A673 (cell line): ENCODE data around the gene PAEP.

Experiments used
- CTCF ChIP-seq: fragments of 300-800, 200-600 bp; sonication (generic); conservative IDR thresholded peaks from 2 replicates; pipeline ENCODE4 v1.5.1; 2017; ENCODE audit warnings: low read depth, mild to moderate bottlenecking, antibody characterized with exemption, low read length, moderate library complexity, mixed read lengths
- EZH2 ChIP-seq: fragments of 200-600 bp; sonication (generic); IDR thresholded peaks from 2 replicates; pipeline ENCODE4 v1.6.1; 2017; ENCODE audit warnings: borderline replicate concordance, low read depth, mild to moderate bottlenecking, mixed read lengths, antibody characterized with exemption, low read length; ENCODE audit not compliant: poor library complexity, severe bottlenecking

GRCh38 chr9:135525241-135526088 is 36.1 kb upstream of the PAEP start:
- TF ChIP-seq CTCF, result no peak
- no peak for TF ChIP-seq EZH2
